ENCODE results near the gene KCTD12.
"Not testable (repeated sequence)": the region's sequence is repeated elsewhere in the genome, so short reads cannot be mapped to it uniquely, and the experiment has no call there.

The KCTD12 gene

DNA sequence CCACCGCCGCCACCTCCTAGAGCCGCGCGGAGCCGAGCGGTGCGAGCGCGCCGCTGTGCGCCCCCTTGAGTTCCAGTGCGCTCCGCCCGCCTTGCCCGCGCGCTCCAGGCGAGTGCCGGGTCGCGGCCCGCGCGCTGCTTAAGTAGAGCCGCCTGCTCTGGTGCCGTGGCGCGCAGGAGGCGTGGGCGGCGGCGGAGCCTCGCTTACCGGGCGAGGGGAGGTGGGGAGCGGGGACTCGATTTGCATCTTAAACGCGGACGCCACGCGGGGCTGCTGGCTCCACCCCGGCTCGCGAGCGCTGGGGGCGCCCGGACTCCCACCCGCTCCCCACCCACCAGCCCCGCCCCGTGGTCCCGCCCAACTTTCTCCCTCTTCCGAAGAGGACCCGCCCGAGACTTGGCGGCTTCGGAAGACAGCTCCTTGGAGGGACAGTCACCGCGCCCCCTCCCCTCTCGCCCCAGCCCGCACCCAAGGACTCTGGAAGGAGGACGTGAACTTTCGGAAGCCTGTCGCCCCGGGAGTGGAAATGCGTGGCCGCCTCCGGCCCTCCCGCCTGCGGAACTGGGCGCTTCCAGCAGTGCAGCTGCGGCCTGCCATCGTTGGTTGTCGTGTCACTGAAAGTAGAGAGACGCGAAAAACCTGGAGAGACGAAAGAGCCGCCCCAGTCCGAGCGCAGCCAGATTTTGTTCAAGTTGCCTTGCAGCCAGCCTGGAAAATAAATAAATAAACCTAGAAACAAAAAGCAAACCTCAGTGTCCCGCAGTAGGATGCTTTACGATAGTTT lies at the start of gene KCTD12:
TSS of gene KCTD12 (minus strand) at position 114 of the 784 bp plus-strand sequence. CDS start 257 bp downstream, outside the sequence.
- H3K4me1 Mint-ChIP-seq (ENCODE audit: low read depth): peaks cover 20% of the 10 kb centered on the region
- peak within 1 kb of the TSS; percentile 84 for H3K4me3 Mint-ChIP-seq
- peaks cover 52% of the 10 kb centered on the region for H3K27me3 Mint-ChIP-seq (ENCODE audit: low read depth)
- peak within 1 kb of the TSS; percentile 81 for H3K27ac Mint-ChIP-seq
- no peaks in the 10 kb centered on the region for H3K9me3 Mint-ChIP-seq
- peaks cover 2% of the 10 kb centered on the region for H3K36me3 Mint-ChIP-seq (ENCODE audit: low read depth)

DNA sequence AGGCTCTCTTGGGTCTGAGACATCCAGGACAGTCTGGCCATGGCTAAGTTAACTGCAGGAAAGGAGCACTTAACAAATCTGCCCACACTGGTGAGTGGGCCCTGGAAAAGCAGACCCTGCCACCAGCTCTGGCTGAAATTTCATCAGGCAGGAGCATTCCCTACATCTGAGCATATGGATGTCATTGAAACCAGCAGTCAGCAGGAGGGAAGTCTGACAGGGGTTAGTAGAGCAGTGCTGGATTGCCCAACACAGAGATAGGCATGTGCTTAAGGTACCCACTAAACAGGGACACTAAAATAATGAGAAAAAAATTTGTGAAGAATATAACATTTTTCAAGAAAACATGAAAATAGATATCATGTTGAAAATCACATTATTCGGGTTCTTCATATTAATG lies 48.5 kb upstream of the KCTD12 start:
- H3K9me3 Mint-ChIP-seq: peaks cover 4% of the 10 kb centered on the region
- H3K27me3 Mint-ChIP-seq (ENCODE audit: low read depth): no peaks in the 10 kb centered on the region
- no peak overlapping the region for H3K27ac Mint-ChIP-seq
- H3K4me3 Mint-ChIP-seq: no peak overlapping the region
- no peaks in the 10 kb centered on the region for H3K4me1 Mint-ChIP-seq (ENCODE audit: low read depth)
- H3K36me3 Mint-ChIP-seq (ENCODE audit: low read depth): no peaks in the 10 kb centered on the region

DNA sequence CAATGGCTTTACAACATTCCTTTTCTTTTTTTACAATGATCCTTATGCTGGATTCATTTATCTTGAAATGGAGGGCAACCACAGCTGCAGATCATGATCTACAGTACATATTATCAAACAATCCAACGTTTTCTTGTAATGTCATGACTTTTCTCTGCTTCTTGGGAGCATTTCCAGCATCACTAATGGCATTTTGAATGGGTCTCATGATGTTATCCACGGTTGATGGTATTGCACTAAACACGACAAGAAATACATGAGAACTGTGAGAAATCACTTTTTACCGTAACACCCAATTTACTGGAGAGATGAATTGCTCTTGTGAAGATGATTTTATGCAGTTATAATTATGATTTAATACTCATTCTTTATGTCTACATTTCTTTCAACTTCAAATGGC lies 45.9 kb upstream of the KCTD12 start:
- H3K27me3 Mint-ChIP-seq (ENCODE audit: low read depth): no peaks in the 10 kb centered on the region
- no peak overlapping the region for H3K27ac Mint-ChIP-seq
- H3K36me3 Mint-ChIP-seq (ENCODE audit: low read depth): no peaks in the 10 kb centered on the region
- H3K4me1 Mint-ChIP-seq (ENCODE audit: low read depth): no peaks in the 10 kb centered on the region
- H3K9me3 Mint-ChIP-seq: peaks cover 4% of the 10 kb centered on the region
- H3K4me3 Mint-ChIP-seq: no peak overlapping the region

DNA sequence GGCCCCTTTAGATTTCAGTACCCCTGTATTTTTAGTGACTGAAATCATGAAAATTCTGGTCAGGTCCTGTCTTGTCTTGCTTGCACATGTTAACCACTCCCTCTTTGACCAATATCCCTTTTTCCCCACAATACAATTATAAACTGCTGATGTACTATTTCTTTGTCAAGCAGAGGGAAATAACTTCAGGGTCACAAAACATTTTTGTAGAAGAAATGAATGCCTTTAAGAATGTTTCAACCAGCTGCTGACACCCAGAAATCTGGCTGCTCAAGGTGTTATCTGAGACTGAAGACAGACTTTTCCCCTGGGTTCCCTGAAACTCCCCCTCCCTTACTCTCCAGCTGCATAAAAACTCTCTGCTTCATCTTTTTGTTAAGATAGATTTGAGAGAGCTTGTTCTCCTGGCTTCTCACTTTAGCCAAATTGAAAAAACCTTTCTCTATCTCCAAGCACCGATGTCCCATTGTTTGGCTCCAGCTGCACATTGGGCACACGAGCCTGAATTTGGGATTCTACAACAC lies 43.7 kb upstream of the KCTD12 start:
- Mint-ChIP-seq H3K27me3 (ENCODE audit: low read depth) (peaks cover 3% of the 10 kb centered on the region), H3K36me3 (ENCODE audit: low read depth) (no peaks in the 10 kb centered on the region)

DNA sequence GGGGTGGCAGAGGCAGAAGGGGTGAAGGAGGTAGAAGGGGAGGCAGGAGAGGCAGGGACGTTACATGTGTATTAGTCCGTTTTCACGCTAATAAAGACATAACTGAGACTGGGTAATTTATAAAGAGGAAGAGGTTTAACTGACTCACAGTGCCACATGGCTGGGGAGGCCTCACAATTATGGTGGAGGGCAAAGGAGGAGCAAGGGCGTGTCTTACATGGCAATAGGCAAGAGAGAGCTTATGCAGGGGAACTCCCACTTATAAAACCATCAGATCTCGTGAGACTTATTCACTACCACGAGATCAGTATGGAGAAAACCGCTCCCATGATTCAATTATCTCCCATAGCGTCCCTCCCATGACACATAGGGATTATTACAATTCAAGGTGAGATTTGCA lies 43.1 kb upstream of the KCTD12 start:
- Mint-ChIP-seq H3K4me1 (ENCODE audit: low read depth) (no peaks in the 10 kb centered on the region), H3K4me3 (no peak overlapping the region), H3K27me3 (ENCODE audit: low read depth) (peaks cover 7% of the 10 kb centered on the region)

More for the DNA sequence above, 43.7 kb upstream of the KCTD12 start:
- no peaks in the 10 kb centered on the region for H3K4me1 Mint-ChIP-seq (ENCODE audit: low read depth)
- no peak overlapping the region for H3K4me3 Mint-ChIP-seq
- no peak overlapping the region for H3K27ac Mint-ChIP-seq
- peaks cover 4% of the 10 kb centered on the region for H3K9me3 Mint-ChIP-seq

DNA sequence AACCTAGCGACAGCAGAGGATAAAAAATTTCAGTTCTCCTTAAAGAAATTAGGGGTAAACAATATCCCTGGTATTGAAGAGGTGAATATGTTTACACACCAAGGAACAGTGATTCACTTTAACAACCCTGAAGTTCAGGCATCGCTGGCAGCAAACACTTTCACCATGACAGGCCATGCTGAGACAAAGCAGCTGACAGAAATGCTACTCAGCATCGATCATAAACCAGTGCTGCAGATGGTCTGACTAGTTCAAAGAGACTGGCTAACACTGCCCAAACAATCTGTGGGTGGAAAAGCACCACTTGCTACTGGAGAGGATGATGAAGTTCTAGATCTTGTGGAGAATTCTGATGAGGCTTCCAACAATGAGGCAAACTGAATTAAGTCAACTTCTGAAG lies 42.3 kb upstream of the KCTD12 start:
- Mint-ChIP-seq H3K9me3 (peaks cover 4% of the 10 kb centered on the region), H3K27ac (no peak overlapping the region), H3K4me3 (no peak overlapping the region), H3K4me1 (ENCODE audit: low read depth) (no peaks in the 10 kb centered on the region), H3K27me3 (ENCODE audit: low read depth) (peaks cover 7% of the 10 kb centered on the region), H3K36me3 (ENCODE audit: low read depth) (no peaks in the 10 kb centered on the region)

More for the DNA sequence above, 43.1 kb upstream of the KCTD12 start:
- Mint-ChIP-seq H3K36me3 (ENCODE audit: low read depth) (no peaks in the 10 kb centered on the region), H3K9me3 (peaks cover 4% of the 10 kb centered on the region), H3K27ac (no peak overlapping the region)

DNA sequence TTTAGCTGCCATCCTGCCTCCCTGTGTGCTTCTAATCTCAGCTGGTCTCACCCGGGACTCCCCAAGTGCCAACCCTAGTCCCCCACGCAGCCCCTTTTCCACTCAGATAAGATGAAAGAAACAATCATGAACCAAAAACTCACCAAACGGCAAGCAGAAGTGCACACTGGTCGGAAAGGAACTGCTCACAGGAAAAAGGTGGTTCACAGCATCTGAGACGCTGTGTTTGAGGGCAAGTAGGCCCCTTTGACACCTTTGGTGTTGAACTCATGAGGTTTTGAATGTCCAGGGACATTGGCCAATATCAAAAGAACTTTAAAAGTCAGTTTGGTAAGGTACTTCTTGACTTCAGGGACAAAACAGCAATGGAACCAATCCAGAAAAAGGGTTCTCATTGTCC lies 41.8 kb upstream of the KCTD12 start:
- H3K27me3 Mint-ChIP-seq (ENCODE audit: low read depth): peaks cover 7% of the 10 kb centered on the region
- H3K27ac Mint-ChIP-seq: no peak overlapping the region
- no peak overlapping the region for H3K4me3 Mint-ChIP-seq
- no peaks in the 10 kb centered on the region for H3K4me1 Mint-ChIP-seq (ENCODE audit: low read depth)
- no peaks in the 10 kb centered on the region for H3K36me3 Mint-ChIP-seq (ENCODE audit: low read depth)
- peaks cover 4% of the 10 kb centered on the region for H3K9me3 Mint-ChIP-seq

DNA sequence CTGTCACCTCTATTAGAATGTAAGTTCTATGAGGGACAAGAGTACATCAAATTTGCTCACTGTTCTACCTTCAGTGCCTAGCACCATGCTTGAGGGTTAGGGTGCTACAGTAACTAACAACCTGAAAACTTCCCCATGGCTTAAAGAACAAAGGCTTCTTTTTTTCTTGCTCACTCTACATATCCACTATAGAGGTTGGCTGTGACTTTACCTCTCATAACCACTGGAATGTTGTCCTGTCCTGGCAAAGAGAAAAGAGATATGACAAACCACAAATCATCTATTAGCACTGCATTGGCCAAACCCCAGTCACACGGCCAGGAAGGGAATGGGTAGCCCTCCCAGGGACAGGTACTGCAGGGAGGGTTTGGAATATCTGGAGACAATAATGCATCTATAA lies 38.9 kb upstream of the KCTD12 start:
- Mint-ChIP-seq H3K27ac (no peak overlapping the region), H3K9me3 (peaks cover 2% of the 10 kb centered on the region), H3K27me3 (ENCODE audit: low read depth) (peaks cover 17% of the 10 kb centered on the region), H3K4me3 (no peak overlapping the region), H3K4me1 (ENCODE audit: low read depth) (no peaks in the 10 kb centered on the region), H3K36me3 (ENCODE audit: low read depth) (no peaks in the 10 kb centered on the region)

DNA sequence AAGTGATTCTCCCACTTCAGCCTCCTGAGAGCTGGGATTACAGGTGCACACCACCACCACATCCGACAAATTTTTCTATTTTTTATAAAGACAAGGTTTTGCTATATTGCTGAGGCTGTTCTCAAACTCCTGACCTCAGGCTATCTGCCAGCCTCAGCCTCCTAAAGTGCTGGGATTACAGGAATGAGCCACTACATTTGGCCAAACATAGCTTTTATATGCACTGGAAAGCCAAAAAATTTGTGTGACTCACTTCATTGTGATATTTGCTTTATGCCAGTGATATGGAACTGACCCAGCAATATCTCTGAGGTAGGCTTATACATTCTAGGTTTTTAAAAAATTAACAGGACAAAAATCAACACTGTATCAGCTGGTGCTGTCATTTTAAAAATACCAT lies 35.3 kb upstream of the KCTD12 start:
- Mint-ChIP-seq H3K9me3 (peaks cover 3% of the 10 kb centered on the region), H3K36me3 (ENCODE audit: low read depth) (no peaks in the 10 kb centered on the region), H3K27me3 (ENCODE audit: low read depth) (peaks cover 18% of the 10 kb centered on the region), H3K4me3 (no peak overlapping the region), H3K27ac (no peak overlapping the region), H3K4me1 (ENCODE audit: low read depth) (no peaks in the 10 kb centered on the region)

DNA sequence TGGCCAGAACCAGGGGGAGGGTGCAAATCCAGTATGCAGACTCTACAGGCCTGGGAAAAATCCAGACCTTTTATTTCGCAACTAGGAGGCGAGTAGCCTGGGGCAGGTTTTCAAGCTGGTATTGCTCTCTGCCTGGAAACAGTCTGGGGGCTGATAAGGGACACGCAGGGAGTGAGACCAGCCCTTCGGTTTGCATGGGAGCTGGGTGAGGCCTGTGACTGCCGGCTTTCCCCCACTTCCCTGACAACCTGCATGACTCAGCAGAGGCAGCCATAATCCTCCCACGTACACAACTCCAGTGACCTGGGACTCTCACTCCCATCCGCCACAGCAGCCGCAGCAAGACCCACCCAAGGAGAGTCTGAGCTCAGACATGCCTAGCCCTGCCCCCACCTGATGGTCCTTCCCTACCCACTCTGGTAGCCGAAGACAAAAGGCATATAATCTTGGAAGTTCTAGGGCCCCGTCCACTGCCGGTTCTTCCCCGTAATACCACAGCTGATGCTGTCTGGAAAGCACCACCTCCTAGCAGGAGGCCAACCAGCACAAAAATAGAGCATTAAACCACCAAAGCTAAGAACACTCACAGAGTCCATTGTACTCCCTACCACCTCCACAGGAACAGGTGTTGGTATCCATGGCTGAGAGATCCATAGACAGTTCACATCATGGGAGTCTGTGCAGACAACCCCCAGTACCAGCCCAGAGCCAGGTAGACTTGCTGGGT lies 31.7 kb upstream of the KCTD12 start:
- H3K4me1 Mint-ChIP-seq (ENCODE audit: low read depth); H3K36me3 Mint-ChIP-seq (ENCODE audit: low read depth); H3K27ac Mint-ChIP-seq; H3K9me3 Mint-ChIP-seq; H3K4me3 Mint-ChIP-seq: not testable (repeated sequence)
- peaks cover 10% of the 10 kb centered on the region for H3K27me3 Mint-ChIP-seq (ENCODE audit: low read depth)

DNA sequence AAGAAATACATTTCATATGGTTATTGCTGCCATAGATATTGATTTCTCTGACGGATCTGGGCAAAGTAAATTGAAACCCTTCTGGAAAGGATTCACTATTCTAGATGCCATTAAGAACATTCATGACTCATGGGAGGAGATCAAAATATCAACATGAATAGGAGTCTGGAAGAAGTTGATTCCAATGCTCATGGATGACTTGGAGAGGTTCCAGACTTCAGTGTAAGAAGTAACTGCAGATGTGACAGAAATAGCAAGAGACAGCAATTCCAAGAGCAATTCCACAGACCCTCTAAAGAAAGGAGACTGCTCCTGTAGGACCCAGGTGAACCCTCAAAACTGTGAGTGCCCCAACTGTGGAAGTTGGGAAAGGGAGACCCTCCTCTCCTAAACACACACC lies 30.9 kb upstream of the KCTD12 start:
- Mint-ChIP-seq H3K36me3 (ENCODE audit: low read depth) (no peaks in the 10 kb centered on the region), H3K4me3 (no peak overlapping the region), H3K27ac (no peak overlapping the region), H3K27me3 (ENCODE audit: low read depth) (peaks cover 4% of the 10 kb centered on the region), H3K9me3 (peaks cover 3% of the 10 kb centered on the region), H3K4me1 (ENCODE audit: low read depth) (no peaks in the 10 kb centered on the region)

DNA sequence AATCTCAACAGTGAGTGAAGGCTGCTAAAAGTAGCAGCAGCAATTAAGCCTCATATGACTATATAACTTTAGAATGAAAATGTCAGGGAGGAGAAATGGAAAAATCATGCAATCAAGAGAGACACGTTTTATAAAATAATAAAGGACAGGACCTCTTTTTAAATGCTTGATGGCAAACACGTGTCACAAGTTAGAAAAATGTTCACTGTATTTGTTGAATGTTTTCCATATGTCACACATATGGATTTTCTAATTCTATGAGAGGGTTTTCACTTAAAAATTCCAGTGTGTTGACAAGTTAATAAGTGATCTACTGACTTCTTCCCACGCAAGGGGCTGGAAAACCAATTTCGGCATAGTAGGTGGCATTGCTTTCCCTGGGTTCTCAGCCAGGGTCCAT lies 27.7 kb upstream of the KCTD12 start:
- H3K4me3 Mint-ChIP-seq: no peak overlapping the region
- no peaks in the 10 kb centered on the region for H3K4me1 Mint-ChIP-seq (ENCODE audit: low read depth)
- no peak overlapping the region for H3K27ac Mint-ChIP-seq
- H3K9me3 Mint-ChIP-seq: no peaks in the 10 kb centered on the region
- H3K36me3 Mint-ChIP-seq (ENCODE audit: low read depth): no peaks in the 10 kb centered on the region
- peaks cover 6% of the 10 kb centered on the region for H3K27me3 Mint-ChIP-seq (ENCODE audit: low read depth)

DNA sequence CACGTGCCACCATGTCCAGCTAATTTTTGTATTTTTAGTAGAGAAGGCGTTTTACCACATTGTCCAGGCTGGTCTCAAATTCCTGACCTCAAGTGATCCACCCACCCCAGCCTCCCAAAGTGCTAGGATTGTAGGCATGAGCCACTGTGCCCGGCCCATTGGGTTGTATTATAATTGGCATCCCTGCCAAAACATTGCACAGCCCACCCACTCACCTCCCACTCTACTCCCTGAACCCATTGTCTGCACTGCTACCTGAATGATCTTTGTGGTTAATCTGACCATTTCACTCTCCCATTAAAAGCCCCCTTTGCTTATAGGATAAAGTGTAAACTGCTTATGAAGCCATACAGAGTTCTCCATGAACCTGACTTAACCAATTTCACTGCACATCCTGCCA lies 26.3 kb upstream of the KCTD12 start:
- no peaks in the 10 kb centered on the region for H3K4me1 Mint-ChIP-seq (ENCODE audit: low read depth)
- peaks cover 6% of the 10 kb centered on the region for H3K27me3 Mint-ChIP-seq (ENCODE audit: low read depth)
- no peaks in the 10 kb centered on the region for H3K9me3 Mint-ChIP-seq
- no peaks in the 10 kb centered on the region for H3K36me3 Mint-ChIP-seq (ENCODE audit: low read depth)
- H3K27ac Mint-ChIP-seq: no peak overlapping the region
- H3K4me3 Mint-ChIP-seq: no peak overlapping the region

DNA sequence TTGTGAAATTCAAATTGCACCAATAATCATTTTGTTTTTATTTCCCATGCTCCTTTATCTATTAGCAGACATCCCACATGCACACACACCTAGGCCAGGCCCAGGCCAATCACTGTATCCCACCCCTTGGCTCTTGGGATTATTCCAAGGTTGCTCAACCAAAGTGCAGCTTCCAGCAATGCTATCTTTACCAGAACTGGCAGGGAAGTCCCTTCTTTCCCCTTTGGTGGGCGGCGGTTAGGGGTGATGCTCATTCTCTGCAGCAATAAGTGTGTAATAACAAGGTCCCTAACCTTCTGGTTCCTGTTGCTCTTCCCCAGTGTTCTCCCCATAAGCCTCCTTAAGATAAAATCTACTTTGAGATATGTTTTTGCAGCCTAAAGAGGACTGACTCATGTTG lies 18.3 kb upstream of the KCTD12 start:
- Mint-ChIP-seq H3K4me1 (ENCODE audit: low read depth) (no peaks in the 10 kb centered on the region), H3K27me3 (ENCODE audit: low read depth) (peaks cover 18% of the 10 kb centered on the region), H3K36me3 (ENCODE audit: low read depth) (no peaks in the 10 kb centered on the region), H3K4me3 (no peak overlapping the region), H3K9me3 (no peaks in the 10 kb centered on the region), H3K27ac (no peak overlapping the region)

DNA sequence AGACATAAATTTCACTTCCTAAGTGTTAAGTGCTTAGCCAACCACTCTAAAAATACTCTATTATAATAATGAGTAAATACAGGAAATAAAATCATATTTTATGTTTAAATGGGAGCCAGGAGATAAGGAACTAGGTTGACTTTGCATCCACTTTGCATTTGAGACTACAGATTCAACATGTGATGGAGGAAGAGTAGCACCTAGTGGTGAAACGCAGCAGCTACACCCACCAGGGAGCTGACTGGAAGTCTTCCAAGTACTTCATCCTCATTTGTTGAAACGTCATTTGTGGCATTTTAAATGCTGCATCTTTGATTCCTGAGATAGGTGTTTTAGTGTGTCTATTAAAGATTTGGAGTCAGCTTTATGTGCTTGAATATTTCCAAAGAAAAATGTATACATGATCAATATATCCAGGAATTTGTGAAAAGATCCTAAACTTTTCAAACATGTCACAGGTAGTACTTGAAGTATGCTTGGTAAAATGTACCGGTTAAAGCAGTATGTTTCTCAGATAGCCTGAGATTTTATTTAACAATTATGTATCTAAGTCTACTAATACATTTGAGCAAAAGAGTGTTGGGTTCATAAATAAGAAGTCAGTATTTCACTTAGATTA lies 17.4 kb upstream of the KCTD12 start:
- Mint-ChIP-seq H3K4me3 (no peak overlapping the region), H3K27ac (no peak overlapping the region), H3K36me3 (ENCODE audit: low read depth) (peaks cover 3% of the 10 kb centered on the region), H3K4me1 (ENCODE audit: low read depth) (no peaks in the 10 kb centered on the region), H3K9me3 (peaks cover 7% of the 10 kb centered on the region), H3K27me3 (ENCODE audit: low read depth) (peaks cover 25% of the 10 kb centered on the region)
